Measurements from ENCODE around the gene SLC38A3.

SLC38A3 gene

GRCh38 chr3:50168791-50169190 is 36.3 kb upstream of the SLC38A3 start:
- no peak for DNase-seq

GRCh38 chr3:50169232-50169832 is 35.7 kb upstream of the SLC38A3 start:
- DNase-seq, result no peak

GRCh38 chr3:50169858-50170257 is 35.2 kb upstream of the SLC38A3 start:
- DNase-seq, result no peak

GRCh38 chr3:50170689-50171088 is 34.4 kb upstream of the SLC38A3 start:
- no peak for DNase-seq

- no peak for DNase-seq
Measured at GRCh38 chr3:50171540-50172301, 33.4 kb upstream of the SLC38A3 start.

DNA sequence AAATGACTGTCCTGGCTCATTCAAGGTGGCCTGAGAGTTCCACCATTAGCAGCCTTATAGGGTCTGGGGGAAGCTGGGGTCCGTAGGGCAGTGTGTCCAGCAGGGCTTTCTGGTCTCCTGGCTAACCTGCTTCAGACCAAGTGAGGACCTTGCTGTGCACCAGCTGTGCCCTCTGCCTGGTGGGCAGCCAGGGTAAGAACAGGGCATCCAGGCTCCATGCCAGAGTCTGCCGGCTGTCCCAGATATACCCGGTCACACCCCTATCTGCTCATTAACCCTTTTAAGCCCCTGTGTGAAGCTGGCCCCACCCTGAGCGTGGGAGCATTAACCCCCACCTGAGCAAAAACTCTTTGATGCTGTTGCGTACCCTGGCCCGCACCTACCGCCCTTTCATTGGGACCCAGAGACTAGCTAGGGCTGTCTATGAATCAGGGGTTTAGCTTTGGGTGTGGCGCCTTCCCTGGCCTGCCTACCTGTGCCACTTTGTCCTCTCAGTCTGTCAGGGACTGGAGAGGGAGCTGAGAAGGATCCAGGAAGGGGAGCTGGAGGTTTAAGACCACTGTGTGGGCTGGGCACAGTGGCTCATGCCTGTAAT is 32.3 kb upstream of the SLC38A3 start:
- DNase-seq, result no peak

- DNase-seq, result no peak
Measured at GRCh38 chr3:50173685-50174516, 31.2 kb upstream of the SLC38A3 start.

DNA sequence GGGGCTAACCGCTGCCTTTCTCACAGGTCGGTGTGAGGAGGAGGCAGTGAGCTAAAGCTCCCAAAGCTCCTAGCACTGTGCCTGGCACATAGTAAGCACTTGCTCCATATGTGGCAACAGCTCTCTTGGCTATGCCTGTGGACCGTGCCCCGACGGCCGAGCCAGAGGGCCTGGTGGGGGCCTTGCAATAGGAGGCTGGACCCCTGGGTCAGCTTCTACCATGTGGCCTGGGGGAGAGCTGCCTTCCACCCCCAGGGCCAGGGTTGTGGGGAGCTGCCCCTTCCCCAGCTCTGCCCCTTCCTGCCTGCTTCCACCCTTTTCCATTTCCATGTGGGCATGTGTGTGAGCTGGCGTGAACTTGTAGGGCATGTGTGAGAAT is 30.6 kb upstream of the SLC38A3 start:
- DNase-seq, result no peak

DNA sequence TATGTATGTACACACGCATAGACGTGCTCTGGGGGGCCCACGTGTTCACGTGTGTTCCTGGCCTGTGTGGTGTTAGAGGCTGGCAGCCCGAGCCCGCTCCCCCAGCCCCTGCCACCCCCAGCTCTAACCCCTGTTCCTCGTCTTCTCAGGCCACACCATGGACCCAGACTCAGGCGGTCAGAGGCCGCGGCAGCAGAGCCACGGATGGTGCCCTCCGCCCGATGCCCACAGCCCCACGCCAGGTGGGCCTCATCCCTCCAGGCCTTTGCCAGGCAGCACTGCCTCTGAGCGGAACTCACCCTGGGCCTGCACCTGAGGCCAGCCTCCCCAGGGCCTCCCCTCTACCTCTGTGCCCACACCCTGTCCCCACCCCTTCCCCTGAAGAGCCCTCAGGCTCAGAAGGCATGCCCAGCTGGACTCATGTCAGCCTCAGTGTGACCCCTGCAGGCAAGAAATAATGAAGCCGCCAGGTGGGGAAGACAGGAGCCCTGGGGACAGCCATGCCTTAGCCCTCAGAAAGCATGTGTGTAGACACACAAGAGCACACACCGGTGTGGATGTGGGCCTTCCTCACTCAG is 30.0 kb upstream of the SLC38A3 start:
- DNase-seq, result no peak

DNA sequence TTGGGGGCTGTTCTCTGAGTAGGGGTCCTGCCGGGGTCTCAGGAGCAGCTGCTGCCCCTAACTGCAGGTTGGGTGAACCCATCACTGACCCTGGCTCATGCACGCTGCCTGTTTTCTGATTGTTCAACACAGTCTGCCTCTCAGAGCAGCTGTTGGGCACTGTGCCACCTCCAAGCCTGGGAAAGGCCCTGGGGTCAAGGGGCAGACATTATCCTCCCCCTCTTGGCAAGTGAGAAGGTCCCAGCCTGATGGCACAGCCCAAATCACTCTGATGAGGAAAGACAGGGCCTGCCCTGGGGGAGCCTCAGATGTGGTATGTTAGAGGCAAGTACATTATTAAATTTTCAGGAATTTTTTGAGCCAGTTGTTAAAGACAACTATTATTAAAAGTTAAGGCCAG is 27.7 kb upstream of the SLC38A3 start:
- DNase-seq, result no peak

DNA sequence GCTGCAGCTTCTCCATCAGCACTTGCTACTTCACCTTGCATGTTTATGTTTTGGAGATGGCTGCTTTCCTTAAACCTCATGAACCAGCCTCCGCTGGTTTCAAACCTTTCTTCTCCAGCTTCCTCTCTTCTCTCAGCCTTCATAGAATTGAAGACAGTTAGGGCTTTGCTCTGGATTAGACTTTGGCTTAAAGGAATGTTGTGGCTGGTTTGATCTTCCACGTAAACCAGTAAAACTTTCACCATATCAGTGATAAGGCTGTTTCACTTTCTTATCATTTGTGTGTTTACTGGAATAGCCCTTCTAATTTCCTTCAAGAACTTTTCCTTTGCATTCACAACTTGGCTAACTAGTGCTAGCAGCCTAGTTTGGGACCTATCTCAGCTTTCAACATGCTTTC is 25.4 kb upstream of the SLC38A3 start:
- no peak for DNase-seq

- no peak for DNase-seq
Measured at GRCh38 chr3:50181985-50182384, 23.1 kb upstream of the SLC38A3 start.

GRCh38 chr3:50182533-50183099 is 22.5 kb upstream of the SLC38A3 start:
- DNase-seq, result no peak

GRCh38 chr3:50183755-50184154 is 21.3 kb upstream of the SLC38A3 start:
- DNase-seq, result no peak

- no peak for DNase-seq
Measured at GRCh38 chr3:50184242-50184978, 20.7 kb upstream of the SLC38A3 start.

GRCh38 chr3:50185230-50185629 is 19.8 kb upstream of the SLC38A3 start:
- DNase-seq, result no peak

- no peak for DNase-seq
Measured at GRCh38 chr3:50186096-50186495, 19.0 kb upstream of the SLC38A3 start.

- DNase-seq, result no peak
Measured at GRCh38 chr3:50187750-50188149, 17.3 kb upstream of the SLC38A3 start.

DNA sequence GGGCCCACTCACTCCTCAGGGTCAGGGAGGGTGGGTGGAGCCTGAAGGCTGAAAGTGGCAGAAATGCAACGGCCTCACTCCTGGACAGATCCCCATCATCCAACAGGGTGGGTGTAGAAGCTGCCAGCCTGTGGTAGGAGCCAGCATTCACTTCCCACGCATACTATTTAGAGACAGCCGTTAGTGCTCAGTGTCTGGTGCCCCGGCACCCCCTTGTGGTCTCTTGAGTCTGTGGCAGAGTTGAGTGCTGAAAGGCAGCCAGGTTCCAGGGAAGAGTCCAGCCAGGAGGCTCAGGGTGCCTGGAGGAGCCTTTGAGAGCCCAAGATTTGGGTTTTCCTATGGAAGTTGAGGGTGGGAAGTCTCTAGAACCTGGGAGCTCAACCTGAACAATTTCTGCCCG is 15.8 kb upstream of the SLC38A3 start:
- DNase-seq, result peak in 48 of 56 donors; percentile 12 to 87 (median 51)

GRCh38 chr3:50189989-50190388 is 15.1 kb upstream of the SLC38A3 start:
- no peak for DNase-seq

Measured in nucleus accumbens (tissue), 56 donors.